GM12878 (cell line): ENCODE data around the gene NFATC3. TPM values are rescaled to one million over a fixed set of nuclear protein-coding genes. Genes with fewer than 3 reads are reported as not detected.

ENCODE experiments used
- CBX5 ChIP-seq: sonication (generic); IDR thresholded peaks from 2 replicates; pipeline ENCODE4 v1.6.1; 2016; ENCODE audit warnings: low read depth, moderate library complexity, mild to moderate bottlenecking, inconsistent platforms
- FOXM1 ChIP-seq: IDR thresholded peaks from 2 replicates; pipeline ENCODE4 v1.6.1; 2012; ENCODE audit warnings: low read depth, mild to moderate bottlenecking, inconsistent platforms, low read length, moderate library complexity
- IKZF1 ChIP-seq: fragments of 450-650 bp; conservative IDR thresholded peaks from 2 replicates; pipeline ENCODE4 v1.6.1; 2017; ENCODE audit warnings: antibody characterized with exemption, mild to moderate bottlenecking
- IRF4 ChIP-seq: IDR thresholded peaks from 2 replicates; pipeline ENCODE4 v1.6.1; 2011; ENCODE audit warnings: low read depth, low read length
- JUNB ChIP-seq: IDR thresholded peaks from 2 replicates; pipeline ENCODE4 v1.6.1; 2016; ENCODE audit warnings: antibody characterized with exemption, mild to moderate bottlenecking
- PAX5 ChIP-seq: IDR thresholded peaks from 2 replicates; pipeline ENCODE4 v1.6.1; 2011; ENCODE audit warnings: low read depth, low read length, borderline replicate concordance
- RAD21 ChIP-seq: IDR thresholded peaks from 2 replicates; pipeline ENCODE4 v1.6.1; 2011; ENCODE audit warnings: mild to moderate bottlenecking, low read depth, low read length, moderate library complexity; ENCODE audit not compliant: insufficient read depth
- RAD51 ChIP-seq: fragments of 450-650 bp; IDR thresholded peaks from 2 replicates; pipeline ENCODE4 v1.6.1; 2016; ENCODE audit warnings: moderate library complexity, mild to moderate bottlenecking, inconsistent platforms
- RELA ChIP-seq: fragments of 450-650 bp; IDR thresholded peaks from 2 replicates; pipeline ENCODE4 v1.8.0; 2014; ENCODE audit warnings: borderline replicate concordance; ENCODE audit not compliant: partially characterized antibody
- SP1 ChIP-seq: IDR thresholded peaks from one replicate; pipeline ENCODE4 v1.6.1; 2011; ENCODE audit warnings: low read depth, low read length
- ZNF384 ChIP-seq: IDR thresholded peaks from 2 replicates; pipeline ENCODE4 v1.6.1; 2012; ENCODE audit warnings: low read depth, mild to moderate bottlenecking, low read length, improper control_type of control experiment, borderline replicate concordance
- polyA plus RNA-seq, 11 experiments: library from polyadenylated mRNA; depleted of rRNA in 4 of 11; unstranded in 6 of 11; stranded (reverse) in 5 of 11; fragments of >200 nt; fragmentation: Nextera tagmentation in 4 of 11; fragmentation: Illumina TruSeq in 1 of 11; extraction: Ambion mirVana in 4 of 11; extraction: Trizol in 1 of 11; gene quantifications; 1 replicate in 1 of 11; 2 replicates in 10 of 11; pipeline versions ENCODE4 v1.2.1 to v1.2.3, GENCODE V29; 2011 to 2016; ENCODE audit warnings: inconsistent platforms in 2 of 11, missing spikeins in 2 of 11, low read depth in 1 of 11
- total RNA-seq, 4 experiments: library from RNA; depleted of rRNA in 3 of 4; stranded (reverse); fragments of >200 nt in 3 of 4; fragmentation: Illumina TruSeq in 1 of 4; extraction: Trizol in 1 of 4; gene quantifications; 2 replicates each; pipeline versions ENCODE4 v1.2.1 to v1.2.3, GENCODE V29; 2013 to 2021
- TF ChIP-seq, protein P1 (sequence below): IDR thresholded peaks from 2 replicates; pipeline ENCODE4 v1.6.1; 2011; ENCODE audit warnings: mild to moderate bottlenecking, low read depth, low read length, moderate library complexity; ENCODE audit not compliant: insufficient replicate concordance
- TF ChIP-seq, protein P2 (sequence below): IDR thresholded peaks from 2 replicates; pipeline ENCODE4 v1.6.1; 2012; ENCODE audit warnings: low read length, inconsistent platforms
- TF ChIP-seq, protein P3 (sequence below): fragments of 450-650 bp; IDR thresholded peaks from 2 replicates; pipeline ENCODE4 v1.6.1; 2016; ENCODE audit warnings: mild to moderate bottlenecking
- TF ChIP-seq, protein P4 (sequence below): fragments of 450-650 bp; IDR thresholded peaks from 2 replicates; pipeline ENCODE4 v1.6.1; 2017; ENCODE audit warnings: mild to moderate bottlenecking, moderate library complexity
- TF ChIP-seq, protein P5 (sequence below): fragments of 450-650 bp; formaldehyde crosslinking; IDR thresholded peaks from 2 replicates; pipeline ENCODE4 v1.4.0; 2022; ENCODE audit warnings: mild to moderate bottlenecking, moderate library complexity
- TF ChIP-seq, protein P6 (sequence below): IDR thresholded peaks from 2 replicates; pipeline ENCODE4 v1.6.1; 2011; ENCODE audit warnings: borderline replicate concordance, low read depth, mild to moderate bottlenecking, moderate library complexity, low read length; ENCODE audit not compliant: insufficient read depth, poor library complexity, severe bottlenecking

NFATC3 gene
- total and polyA plus RNA-seq, 10 of the 15 experiments (the other 5 are each of a cell fraction or from before 2014, with no cell fraction given): 4.2 to 37.6 (median 24.9) TPM

DNA sequence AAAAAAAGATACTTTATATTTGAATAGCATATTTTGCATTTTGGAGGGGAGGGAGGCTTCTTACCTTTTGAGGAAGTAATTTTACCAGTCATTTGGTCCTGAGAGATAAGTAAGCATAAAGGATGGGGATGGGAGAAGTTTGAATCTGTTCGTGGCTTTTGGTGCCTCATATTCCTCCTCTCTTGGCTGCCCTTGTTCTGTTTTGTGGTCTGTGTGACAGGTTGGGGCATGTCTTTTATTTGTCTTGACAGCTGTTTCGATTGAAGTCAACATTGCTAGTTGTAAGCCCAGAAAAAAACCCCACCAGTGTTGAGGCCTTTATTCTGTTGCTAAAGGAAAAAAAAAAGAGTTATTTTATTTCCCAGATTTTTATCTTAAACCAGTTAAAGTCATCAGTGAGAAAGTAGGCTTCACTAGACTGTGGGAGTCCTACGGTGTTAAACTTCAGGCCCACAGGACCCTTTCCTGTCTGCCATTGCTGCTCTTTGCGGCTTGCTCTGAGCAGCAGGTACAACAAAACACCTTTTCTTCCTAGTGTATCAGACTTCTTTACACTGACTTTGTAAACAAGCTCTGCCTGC, 190.5 kb downstream of the NFATC3 start (continued):
- TF ChIP-seq, protein P1, sequence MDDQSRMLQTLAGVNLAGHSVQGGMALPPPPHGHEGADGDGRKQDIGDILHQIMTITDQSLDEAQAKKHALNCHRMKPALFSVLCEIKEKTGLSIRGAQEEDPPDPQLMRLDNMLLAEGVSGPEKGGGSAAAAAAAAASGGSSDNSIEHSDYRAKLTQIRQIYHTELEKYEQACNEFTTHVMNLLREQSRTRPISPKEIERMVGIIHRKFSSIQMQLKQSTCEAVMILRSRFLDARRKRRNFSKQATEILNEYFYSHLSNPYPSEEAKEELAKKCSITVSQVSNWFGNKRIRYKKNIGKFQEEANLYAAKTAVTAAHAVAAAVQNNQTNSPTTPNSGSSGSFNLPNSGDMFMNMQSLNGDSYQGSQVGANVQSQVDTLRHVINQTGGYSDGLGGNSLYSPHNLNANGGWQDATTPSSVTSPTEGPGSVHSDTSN: peak; percentile 47
- TF ChIP-seq FOXM1 (peak; percentile 74), RAD51 (0 out of 2 replicates have a peak, but pooled peaks have one; percentile 18), IRF4 (0 out of 2 replicates have a peak, but pooled peaks have one; percentile 36), RAD21 (no peak), IKZF1 (peak; percentile 80), SP1 (peak; percentile 69), JUNB (peak; percentile 34), ZNF384 (peak; percentile 62), PAX5 (peak; percentile 64; the same call in 1 of the 2 replicates), RELA (no peak), CBX5 (no peak)
- TF ChIP-seq, protein P2, sequence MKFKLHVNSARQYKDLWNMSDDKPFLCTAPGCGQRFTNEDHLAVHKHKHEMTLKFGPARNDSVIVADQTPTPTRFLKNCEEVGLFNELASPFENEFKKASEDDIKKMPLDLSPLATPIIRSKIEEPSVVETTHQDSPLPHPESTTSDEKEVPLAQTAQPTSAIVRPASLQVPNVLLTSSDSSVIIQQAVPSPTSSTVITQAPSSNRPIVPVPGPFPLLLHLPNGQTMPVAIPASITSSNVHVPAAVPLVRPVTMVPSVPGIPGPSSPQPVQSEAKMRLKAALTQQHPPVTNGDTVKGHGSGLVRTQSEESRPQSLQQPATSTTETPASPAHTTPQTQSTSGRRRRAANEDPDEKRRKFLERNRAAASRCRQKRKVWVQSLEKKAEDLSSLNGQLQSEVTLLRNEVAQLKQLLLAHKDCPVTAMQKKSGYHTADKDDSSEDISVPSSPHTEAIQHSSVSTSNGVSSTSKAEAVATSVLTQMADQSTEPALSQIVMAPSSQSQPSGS: peak; percentile 69
- TF ChIP-seq, protein P3, sequence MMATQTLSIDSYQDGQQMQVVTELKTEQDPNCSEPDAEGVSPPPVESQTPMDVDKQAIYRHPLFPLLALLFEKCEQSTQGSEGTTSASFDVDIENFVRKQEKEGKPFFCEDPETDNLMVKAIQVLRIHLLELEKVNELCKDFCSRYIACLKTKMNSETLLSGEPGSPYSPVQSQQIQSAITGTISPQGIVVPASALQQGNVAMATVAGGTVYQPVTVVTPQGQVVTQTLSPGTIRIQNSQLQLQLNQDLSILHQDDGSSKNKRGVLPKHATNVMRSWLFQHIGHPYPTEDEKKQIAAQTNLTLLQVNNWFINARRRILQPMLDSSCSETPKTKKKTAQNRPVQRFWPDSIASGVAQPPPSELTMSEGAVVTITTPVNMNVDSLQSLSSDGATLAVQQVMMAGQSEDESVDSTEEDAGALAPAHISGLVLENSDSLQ: peak; percentile 71
- TF ChIP-seq, protein P4, sequence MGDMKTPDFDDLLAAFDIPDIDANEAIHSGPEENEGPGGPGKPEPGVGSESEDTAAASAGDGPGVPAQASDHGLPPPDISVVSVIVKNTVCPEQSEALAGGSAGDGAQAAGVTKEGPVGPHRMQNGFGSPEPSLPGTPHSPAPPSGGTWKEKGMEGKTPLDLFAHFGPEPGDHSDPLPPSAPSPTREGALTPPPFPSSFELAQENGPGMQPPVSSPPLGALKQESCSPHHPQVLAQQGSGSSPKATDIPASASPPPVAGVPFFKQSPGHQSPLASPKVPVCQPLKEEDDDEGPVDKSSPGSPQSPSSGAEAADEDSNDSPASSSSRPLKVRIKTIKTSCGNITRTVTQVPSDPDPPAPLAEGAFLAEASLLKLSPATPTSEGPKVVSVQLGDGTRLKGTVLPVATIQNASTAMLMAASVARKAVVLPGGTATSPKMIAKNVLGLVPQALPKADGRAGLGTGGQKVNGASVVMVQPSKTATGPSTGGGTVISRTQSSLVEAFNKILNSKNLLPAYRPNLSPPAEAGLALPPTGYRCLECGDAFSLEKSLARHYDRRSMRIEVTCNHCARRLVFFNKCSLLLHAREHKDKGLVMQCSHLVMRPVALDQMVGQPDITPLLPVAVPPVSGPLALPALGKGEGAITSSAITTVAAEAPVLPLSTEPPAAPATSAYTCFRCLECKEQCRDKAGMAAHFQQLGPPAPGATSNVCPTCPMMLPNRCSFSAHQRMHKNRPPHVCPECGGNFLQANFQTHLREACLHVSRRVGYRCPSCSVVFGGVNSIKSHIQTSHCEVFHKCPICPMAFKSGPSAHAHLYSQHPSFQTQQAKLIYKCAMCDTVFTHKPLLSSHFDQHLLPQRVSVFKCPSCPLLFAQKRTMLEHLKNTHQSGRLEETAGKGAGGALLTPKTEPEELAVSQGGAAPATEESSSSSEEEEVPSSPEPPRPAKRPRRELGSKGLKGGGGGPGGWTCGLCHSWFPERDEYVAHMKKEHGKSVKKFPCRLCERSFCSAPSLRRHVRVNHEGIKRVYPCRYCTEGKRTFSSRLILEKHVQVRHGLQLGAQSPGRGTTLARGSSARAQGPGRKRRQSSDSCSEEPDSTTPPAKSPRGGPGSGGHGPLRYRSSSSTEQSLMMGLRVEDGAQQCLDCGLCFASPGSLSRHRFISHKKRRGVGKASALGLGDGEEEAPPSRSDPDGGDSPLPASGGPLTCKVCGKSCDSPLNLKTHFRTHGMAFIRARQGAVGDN: peak; percentile 77
- TF ChIP-seq, protein P5, sequence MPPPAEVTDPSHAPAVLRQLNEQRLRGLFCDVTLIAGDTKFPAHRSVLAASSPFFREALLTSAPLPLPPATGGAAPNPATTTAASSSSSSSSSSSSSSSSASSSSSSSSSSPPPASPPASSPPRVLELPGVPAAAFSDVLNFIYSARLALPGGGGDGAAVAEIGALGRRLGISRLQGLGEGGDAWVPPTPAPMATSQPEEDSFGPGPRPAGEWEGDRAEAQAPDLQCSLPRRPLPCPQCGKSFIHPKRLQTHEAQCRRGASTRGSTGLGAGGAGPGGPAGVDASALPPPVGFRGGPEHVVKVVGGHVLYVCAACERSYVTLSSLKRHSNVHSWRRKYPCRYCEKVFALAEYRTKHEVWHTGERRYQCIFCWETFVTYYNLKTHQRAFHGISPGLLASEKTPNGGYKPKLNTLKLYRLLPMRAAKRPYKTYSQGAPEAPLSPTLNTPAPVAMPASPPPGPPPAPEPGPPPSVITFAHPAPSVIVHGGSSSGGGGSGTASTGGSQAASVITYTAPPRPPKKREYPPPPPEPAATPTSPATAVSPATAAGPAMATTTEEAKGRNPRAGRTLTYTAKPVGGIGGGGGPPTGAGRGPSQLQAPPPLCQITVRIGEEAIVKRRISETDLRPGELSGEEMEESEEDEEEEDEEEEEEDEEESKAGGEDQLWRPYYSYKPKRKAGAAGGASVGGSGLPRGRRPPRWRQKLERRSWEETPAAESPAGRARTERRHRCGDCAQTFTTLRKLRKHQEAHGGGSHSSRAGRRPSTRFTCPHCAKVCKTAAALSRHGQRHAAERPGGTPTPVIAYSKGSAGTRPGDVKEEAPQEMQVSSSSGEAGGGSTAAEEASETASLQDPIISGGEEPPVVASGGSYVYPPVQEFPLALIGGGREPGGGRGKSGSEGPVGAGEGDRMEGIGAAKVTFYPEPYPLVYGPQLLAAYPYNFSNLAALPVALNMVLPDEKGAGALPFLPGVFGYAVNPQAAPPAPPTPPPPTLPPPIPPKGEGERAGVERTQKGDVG (CRISPR knock-in tag): no peak
- TF ChIP-seq, protein P6, sequence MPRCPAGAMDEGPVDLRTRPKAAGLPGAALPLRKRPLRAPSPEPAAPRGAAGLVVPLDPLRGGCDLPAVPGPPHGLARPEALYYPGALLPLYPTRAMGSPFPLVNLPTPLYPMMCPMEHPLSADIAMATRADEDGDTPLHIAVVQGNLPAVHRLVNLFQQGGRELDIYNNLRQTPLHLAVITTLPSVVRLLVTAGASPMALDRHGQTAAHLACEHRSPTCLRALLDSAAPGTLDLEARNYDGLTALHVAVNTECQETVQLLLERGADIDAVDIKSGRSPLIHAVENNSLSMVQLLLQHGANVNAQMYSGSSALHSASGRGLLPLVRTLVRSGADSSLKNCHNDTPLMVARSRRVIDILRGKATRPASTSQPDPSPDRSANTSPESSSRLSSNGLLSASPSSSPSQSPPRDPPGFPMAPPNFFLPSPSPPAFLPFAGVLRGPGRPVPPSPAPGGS: no peak
